Measurements from ENCODE around the gene ADCY9. TPM values are rescaled to one million over a fixed set of nuclear protein-coding genes. Genes with fewer than 3 reads are reported as not detected.

Gene ADCY9
- total RNA-seq, 2 experiments from 2014 or later, result 7.1 to 7.4 TPM

DNA sequence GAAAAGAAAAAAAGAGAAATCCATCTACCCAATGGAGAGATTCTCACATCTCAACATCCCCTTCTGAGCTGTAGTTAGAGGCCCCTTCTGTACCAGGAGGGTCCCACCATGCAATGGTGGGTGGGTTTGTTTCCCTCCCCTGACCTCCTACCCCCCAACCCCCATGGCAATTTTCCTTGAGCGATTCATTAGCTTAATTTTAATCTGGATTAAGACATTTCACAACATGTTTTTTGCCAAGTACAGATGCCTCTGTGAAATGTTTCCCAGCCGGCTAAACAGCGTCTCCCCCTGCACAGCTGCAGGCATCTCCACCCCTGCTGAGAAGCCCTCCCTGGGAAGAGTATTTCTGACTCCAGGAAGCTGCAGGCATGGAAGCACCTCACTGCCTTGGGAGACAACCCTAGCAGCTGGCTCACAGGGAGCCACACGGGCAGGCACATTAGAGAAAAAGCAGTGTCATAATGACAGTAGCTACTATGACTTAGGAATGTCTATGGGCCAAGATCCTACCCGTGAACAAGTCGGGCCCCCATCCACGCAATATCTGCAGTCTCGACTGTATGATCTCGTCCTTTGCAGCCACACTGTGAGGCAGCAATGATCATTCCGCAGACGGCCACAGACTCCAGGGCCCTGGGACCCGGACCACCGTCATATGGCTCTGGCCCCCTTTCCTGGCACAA is 117.3 kb downstream of the ADCY9 start:
- Histone ChIP-seq H3K4me1 (ENCODE audit: insufficient read depth, low read length) (peaks cover 14% of the 10 kb centered on the region), H3K9me3 (ENCODE audit: control insufficient read depth in 1 of 2, insufficient read depth in 1 of 2, low read length in 2 of 2) (no peaks in the 10 kb centered on the region), H3K36me3 (ENCODE audit: insufficient read depth, low read length) (no peaks in the 10 kb centered on the region), H3K27ac (ENCODE audit: low read depth in 1 of 2, low read length in 2 of 2) (no peak overlapping the region), H3K27me3 (ENCODE audit: control insufficient read depth in 1 of 2, insufficient read depth in 2 of 2, low read length in 2 of 2) (no peaks in the 10 kb centered on the region), H3K4me3 (ENCODE audit: low read length) (no peak overlapping the region)
- ATAC-seq (ENCODE audit: poor library complexity) (no peak), DNase-seq (no peak)
- Mint-ChIP-seq H3K27ac (no peak overlapping the region), H3K9me3 (no peaks in the 10 kb centered on the region), H3K27me3 (no peaks in the 10 kb centered on the region), H3K4me3 (no peak overlapping the region), H3K4me1 (ENCODE audit: low read depth) (peaks cover 14% of the 10 kb centered on the region), H3K36me3 (ENCODE audit: low read depth) (no peaks in the 10 kb centered on the region)
- intact Hi-C loops (cut with DNase I, micrococcal nuclease), result no loop called here
- ChIA-PET CTCF (no interaction called here), POLR2A (no interaction called here)
- TF ChIP-seq, protein P1, sequence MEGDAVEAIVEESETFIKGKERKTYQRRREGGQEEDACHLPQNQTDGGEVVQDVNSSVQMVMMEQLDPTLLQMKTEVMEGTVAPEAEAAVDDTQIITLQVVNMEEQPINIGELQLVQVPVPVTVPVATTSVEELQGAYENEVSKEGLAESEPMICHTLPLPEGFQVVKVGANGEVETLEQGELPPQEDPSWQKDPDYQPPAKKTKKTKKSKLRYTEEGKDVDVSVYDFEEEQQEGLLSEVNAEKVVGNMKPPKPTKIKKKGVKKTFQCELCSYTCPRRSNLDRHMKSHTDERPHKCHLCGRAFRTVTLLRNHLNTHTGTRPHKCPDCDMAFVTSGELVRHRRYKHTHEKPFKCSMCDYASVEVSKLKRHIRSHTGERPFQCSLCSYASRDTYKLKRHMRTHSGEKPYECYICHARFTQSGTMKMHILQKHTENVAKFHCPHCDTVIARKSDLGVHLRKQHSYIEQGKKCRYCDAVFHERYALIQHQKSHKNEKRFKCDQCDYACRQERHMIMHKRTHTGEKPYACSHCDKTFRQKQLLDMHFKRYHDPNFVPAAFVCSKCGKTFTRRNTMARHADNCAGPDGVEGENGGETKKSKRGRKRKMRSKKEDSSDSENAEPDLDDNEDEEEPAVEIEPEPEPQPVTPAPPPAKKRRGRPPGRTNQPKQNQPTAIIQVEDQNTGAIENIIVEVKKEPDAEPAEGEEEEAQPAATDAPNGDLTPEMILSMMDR (IDR thresholded peaks at IDR 0.05), result no peak

DNA sequence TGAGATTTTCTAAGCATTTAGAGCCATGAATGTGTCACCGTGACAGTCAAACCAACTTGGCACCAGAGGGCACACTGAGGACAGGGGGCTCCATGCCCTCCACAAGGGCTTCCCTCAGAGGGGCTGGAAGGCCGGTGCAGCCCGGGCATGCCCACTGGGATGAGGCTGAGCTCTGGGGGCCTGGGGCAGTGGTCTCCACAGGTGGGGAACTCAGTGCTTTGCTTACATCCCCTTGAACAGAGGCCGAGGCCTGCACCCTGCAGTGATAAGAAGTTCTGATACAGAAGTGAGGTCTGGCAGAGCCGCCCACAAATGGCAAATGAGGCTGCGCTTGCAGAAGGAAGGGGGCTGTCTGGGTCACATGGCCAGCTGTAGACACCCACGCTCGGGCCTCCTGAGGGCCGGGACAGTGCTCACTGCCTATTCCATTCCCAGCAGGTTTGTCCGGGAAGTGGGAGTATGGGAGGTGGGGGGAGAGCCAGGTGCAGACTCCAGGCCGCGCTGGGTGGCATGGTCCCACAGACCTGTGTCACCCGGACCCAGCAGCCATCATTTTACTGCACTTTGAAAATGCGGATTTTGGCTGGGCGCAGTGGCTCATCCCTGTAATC is 118.9 kb downstream of the ADCY9 start:
- intact Hi-C loops (cut with DNase I, micrococcal nuclease), result no loop called here
- Histone ChIP-seq H3K27me3 (ENCODE audit: control insufficient read depth in 1 of 2, insufficient read depth in 2 of 2, low read length in 2 of 2) (no peaks in the 10 kb centered on the region), H3K4me3 (ENCODE audit: low read length) (no peak overlapping the region), H3K36me3 (ENCODE audit: insufficient read depth, low read length) (no peaks in the 10 kb centered on the region), H3K9me3 (ENCODE audit: control insufficient read depth in 1 of 2, insufficient read depth in 1 of 2, low read length in 2 of 2) (no peaks in the 10 kb centered on the region), H3K27ac (ENCODE audit: low read depth in 1 of 2, low read length in 2 of 2) (no peak overlapping the region), H3K4me1 (ENCODE audit: insufficient read depth, low read length) (peaks cover 14% of the 10 kb centered on the region)
- CTCF ChIA-PET, result no interaction called here
- Mint-ChIP-seq H3K27me3 (no peaks in the 10 kb centered on the region), H3K4me1 (ENCODE audit: low read depth) (peaks cover 14% of the 10 kb centered on the region), H3K27ac (no peak overlapping the region), H3K4me3 (no peak overlapping the region), H3K36me3 (ENCODE audit: low read depth) (no peaks in the 10 kb centered on the region), H3K9me3 (no peaks in the 10 kb centered on the region)
- TF ChIP-seq, protein P1 (IDR thresholded peaks at IDR 0.05), result no peak
- DNase-seq, result no peak
- ATAC-seq (ENCODE audit: poor library complexity), result no peak
- POLR2A ChIA-PET, result no interaction called here

DNA sequence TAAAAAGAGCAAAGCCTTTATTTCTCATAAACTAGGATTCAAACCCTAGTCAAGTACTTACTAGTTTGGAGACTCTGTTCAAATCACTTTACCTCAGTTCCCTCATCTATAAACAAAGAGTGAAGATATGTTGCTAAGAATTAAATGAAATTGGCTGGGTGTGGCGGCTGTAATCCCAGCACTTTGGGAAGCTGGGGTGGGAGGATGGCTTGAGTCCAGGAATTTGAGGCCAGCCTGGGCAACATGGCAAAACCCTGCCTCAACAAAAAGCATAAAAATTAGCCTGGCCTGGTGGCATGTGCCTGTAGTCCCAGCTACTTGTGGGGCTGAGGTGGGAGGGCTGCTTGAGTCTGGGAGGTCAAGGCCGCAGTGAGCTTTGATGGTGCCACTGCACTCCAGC is 121.2 kb downstream of the ADCY9 start:
- H3K4me3 ChIP-seq (ENCODE audit: low read length), result no peak overlapping the region
- H3K27ac Mint-ChIP-seq, result no peak overlapping the region
- no peaks in the 10 kb centered on the region for H3K27me3 ChIP-seq (ENCODE audit: control insufficient read depth in 1 of 2, insufficient read depth in 2 of 2, low read length in 2 of 2)
- H3K4me1 ChIP-seq (ENCODE audit: insufficient read depth, low read length), result peaks cover 8% of the 10 kb centered on the region
- DNase-seq (no peak), ATAC-seq (ENCODE audit: poor library complexity) (no peak)
- no peaks in the 10 kb centered on the region for H3K9me3 Mint-ChIP-seq
- H3K4me1 Mint-ChIP-seq (ENCODE audit: low read depth), result peaks cover 7% of the 10 kb centered on the region
- H3K9me3 ChIP-seq (ENCODE audit: control insufficient read depth in 1 of 2, insufficient read depth in 1 of 2, low read length in 2 of 2), result no peaks in the 10 kb centered on the region
- H3K36me3 ChIP-seq (ENCODE audit: insufficient read depth, low read length), result no peaks in the 10 kb centered on the region
- TF ChIP-seq, protein P1 (IDR thresholded peaks at IDR 0.05), result no peak
- ChIA-PET POLR2A (interaction anchor here (0.7 kb wide), 1 partner anchor 347 kb away, joined by 3 read pairs; no protein-coding TSS in a partner anchor), CTCF (no interaction called here)
- no peak overlapping the region for H3K4me3 Mint-ChIP-seq
- no peaks in the 10 kb centered on the region for H3K36me3 Mint-ChIP-seq (ENCODE audit: low read depth)
- intact Hi-C loops (cut with DNase I, micrococcal nuclease), result no loop called here
- no peak overlapping the region for H3K27ac ChIP-seq (ENCODE audit: low read depth in 1 of 2, low read length in 2 of 2)
- no peaks in the 10 kb centered on the region for H3K27me3 Mint-ChIP-seq
